HEK293 (cell line): ENCODE data around the gene CDC25C.

Experiments used
- CTCF ChIA-PET: fragments of 350-600 bp; formaldehyde crosslinking; extraction: SDS; loops from one replicate; lab custom pipeline; 2021; ENCODE audit warnings: antibody characterized with exemption; lab: Yijun Ruan, JAX
- POLR2A ChIA-PET: fragments of 300-600 bp; formaldehyde crosslinking; extraction: SDS; loops from one replicate; lab custom pipeline; 2020; ENCODE audit warnings: antibody characterized with exemption, inconsistent platforms; lab: Yijun Ruan, JAX
- H3K27ac ChIP-seq: fragments of 200-500 bp; sonication (Bioruptor generic); 2 replicates; pipeline ENCODE4 v1.5.1; 2014; ENCODE audit warnings: low read depth, low read length, control low read depth, inconsistent platforms; ENCODE audit errors: extremely low read depth
- H3K36me3 ChIP-seq, 2 experiments: fragments of 200-500 bp in 1 of 2; sonication (Bioruptor generic) in 1 of 2; 1 replicate in 1 of 2; 2 replicates in 1 of 2; pipeline ENCODE4 v1.5.1; 2014 to 2017; ENCODE audit warnings: inconsistent platforms in 2 of 2, low read length in 2 of 2; ENCODE audit not compliant: control insufficient read depth in 2 of 2, insufficient read depth in 1 of 2
- H3K4me1 ChIP-seq: fragments of 200-500 bp; sonication (Bioruptor generic); 2 replicates; pipeline ENCODE4 v1.5.1; 2014; ENCODE audit warnings: mild to moderate bottlenecking, low read length, inconsistent platforms; ENCODE audit not compliant: control insufficient read depth, insufficient read depth
- H3K4me3 ChIP-seq: 2 replicates; pipeline ENCODE4 v1.5.1; 2011; ENCODE audit warnings: low read depth, mild to moderate bottlenecking, control low read depth, low read length, moderate library complexity
- H3K9me3 ChIP-seq: fragments of 200-500 bp; sonication (Bioruptor generic); 2 replicates; pipeline ENCODE4 v1.5.1; 2014; ENCODE audit warnings: low read depth, low read length, inconsistent platforms; ENCODE audit not compliant: control insufficient read depth, insufficient read depth
- ATF2 ChIP-seq: fragments of 450-650 bp; formaldehyde crosslinking; IDR thresholded peaks from 2 replicates; pipeline ENCODE4 v1.5.1; 2016; ENCODE audit warnings: missing biosample characterization, missing genetic modification characterization, low read depth
- BCL11A ChIP-seq: fragments of 450-650 bp; formaldehyde crosslinking; IDR thresholded peaks from 2 replicates; pipeline ENCODE4 v1.5.1; 2016; ENCODE audit warnings: low read depth, missing biosample characterization, missing genetic modification characterization
- GLIS1 ChIP-seq: fragments of 450-650 bp; formaldehyde crosslinking; IDR thresholded peaks from 2 replicates; pipeline ENCODE4 v1.5.1; 2016; ENCODE audit warnings: missing biosample characterization, missing genetic modification characterization
- HIC1 ChIP-seq: fragments of 450-650 bp; formaldehyde crosslinking; IDR thresholded peaks from 2 replicates; pipeline ENCODE4 v1.5.1; 2016; ENCODE audit warnings: missing biosample characterization, missing genetic modification characterization
- HOXA7 ChIP-seq: sonication (generic); formaldehyde crosslinking; IDR thresholded peaks from 2 replicates; pipeline ENCODE4 v1.8.1; 2022; ENCODE audit warnings: missing genetic modification reagents, borderline replicate concordance
- PBX3 ChIP-seq: sonication (generic); formaldehyde crosslinking; IDR thresholded peaks from 2 replicates; pipeline ENCODE4 v1.8.1; 2022; ENCODE audit warnings: mild to moderate bottlenecking, moderate library complexity, missing genetic modification reagents
- PRDM10 ChIP-seq: fragments of 450-650 bp; formaldehyde crosslinking; IDR thresholded peaks from 2 replicates; pipeline ENCODE4 v1.5.1; 2016; ENCODE audit warnings: missing biosample characterization, missing genetic modification characterization
- PRDM6 ChIP-seq: fragments of 450-650 bp; formaldehyde crosslinking; IDR thresholded peaks from 2 replicates; pipeline ENCODE4 v1.5.1; 2017; ENCODE audit warnings: missing biosample characterization, missing genetic modification characterization
- SCRT2 ChIP-seq: fragments of 450-650 bp; formaldehyde crosslinking; IDR thresholded peaks from 2 replicates; pipeline ENCODE4 v1.5.1; 2016; ENCODE audit warnings: missing biosample characterization, missing genetic modification characterization
- ZFP69B ChIP-seq: fragments of 450-650 bp; formaldehyde crosslinking; IDR thresholded peaks from 2 replicates; pipeline ENCODE4 v1.5.1; 2016; ENCODE audit warnings: missing biosample characterization, missing genetic modification characterization
- ZNF10 ChIP-seq: fragments of 450-650 bp; formaldehyde crosslinking; IDR thresholded peaks from 2 replicates; pipeline ENCODE4 v1.5.1; 2017; ENCODE audit warnings: missing biosample characterization, missing genetic modification characterization
- ZNF175 ChIP-seq: fragments of 450-650 bp; formaldehyde crosslinking; IDR thresholded peaks from 2 replicates; pipeline ENCODE4 v1.5.1; 2016; ENCODE audit warnings: missing biosample characterization, missing genetic modification characterization
- ZNF37A ChIP-seq: fragments of 450-650 bp; IDR thresholded peaks from 2 replicates; pipeline ENCODE4 v1.5.1; 2018; ENCODE audit warnings: missing biosample characterization, missing genetic modification characterization
- ZNF423 ChIP-seq: fragments of 450-650 bp; formaldehyde crosslinking; IDR thresholded peaks from 2 replicates; pipeline ENCODE4 v1.5.1; 2016; ENCODE audit warnings: missing biosample characterization, missing genetic modification characterization
- ZNF513 ChIP-seq: fragments of 450-650 bp; IDR thresholded peaks from 2 replicates; pipeline ENCODE4 v1.5.1; 2018; ENCODE audit warnings: missing biosample characterization, missing genetic modification characterization
- ZNF600 ChIP-seq: fragments of 450-650 bp; formaldehyde crosslinking; IDR thresholded peaks from 2 replicates; pipeline ENCODE4 v1.5.1; 2016; ENCODE audit warnings: missing biosample characterization, missing genetic modification characterization
- ZNF658 ChIP-seq: fragments of 450-650 bp; formaldehyde crosslinking; IDR thresholded peaks from 2 replicates; pipeline ENCODE4; 2016; ENCODE audit warnings: missing biosample characterization, missing genetic modification characterization
- ZNF664 ChIP-seq: fragments of 450-650 bp; formaldehyde crosslinking; IDR thresholded peaks from 2 replicates; pipeline ENCODE4 v1.5.1; 2016; ENCODE audit warnings: missing biosample characterization, missing genetic modification characterization

The CDC25C gene

GRCh38 chr5:138371454-138371853, 39.9 kb upstream of the CDC25C start:
- Histone ChIP-seq H3K4me3 (no peak overlapping the region), H3K27ac (no peak overlapping the region), H3K4me1 (peaks cover 19% of the 10 kb centered on the region), H3K36me3 (peaks cover 8 to 22% of the 10 kb centered on the region in 2 experiments), H3K9me3 (no peaks in the 10 kb centered on the region)
- TF ChIP-seq SCRT2 (tag by site-specific recombination) (no peak), ZNF664 (tag by site-specific recombination) (no peak)
- POLR2A ChIA-PET, result interaction anchor here (0.6 to 2.1 kb wide), 2 partner anchors 167 to 192 kb away, joined by 5 to 6 read pairs; partner anchors contain the start of gene KIF20A
- CTCF ChIA-PET, result interaction anchor here (0.6 to 7.6 kb wide), 4 partner anchors 18 to 149 kb away, joined by 3 to 94 read pairs (median 6); partner anchors contain the start of gene KDM3B

GRCh38 chr5:138370537-138370936, 38.9 kb upstream of the CDC25C start:
- no peak for TF ChIP-seq ZNF175 (tag by site-specific recombination)
- TF ChIP-seq ATF2 (tag by site-specific recombination), result peak; percentile 33; the same call in 1 of the 2 replicates
- 0 out of 2 replicates have a peak, but pooled peaks have one; percentile 28 for TF ChIP-seq HIC1 (tag by site-specific recombination)
- TF ChIP-seq ZNF423 (tag by site-specific recombination), result no peak
- peak; percentile 18; the same call in 1 of the 2 replicates for TF ChIP-seq ZNF600 (tag by site-specific recombination)
- TF ChIP-seq GLIS1, result no peak
- TF ChIP-seq PRDM6 (tag by site-specific recombination), result no peak
- no peak for TF ChIP-seq BCL11A (tag by site-specific recombination)
- Histone ChIP-seq H3K9me3 (no peaks in the 10 kb centered on the region), H3K4me1 (peaks cover 19% of the 10 kb centered on the region), H3K36me3 (peaks cover 8 to 17% of the 10 kb centered on the region in 2 experiments), H3K4me3 (no peak overlapping the region), H3K27ac (no peak overlapping the region)
- CTCF ChIA-PET, result interaction anchor here (0.6 to 7.6 kb wide), 5 partner anchors 17 to 161 kb away, joined by 3 to 94 read pairs (median 3); partner anchors contain the start of genes CDC25C and KDM3B
- POLR2A ChIA-PET, result interaction anchor here (1.8 kb wide), 1 partner anchor 33 kb away, joined by 7 read pairs; the partner anchor contains the start of gene FAM53C

- POLR2A ChIA-PET, result interaction anchor here (1.3 to 1.8 kb wide), 3 partner anchors 16 to 38 kb away, joined by 4 to 7 read pairs (median 5); partner anchors contain the start of genes CDC25C and FAM53C
- Histone ChIP-seq H3K36me3 (peaks cover 4 to 13% of the 10 kb centered on the region in 2 experiments), H3K27ac (no peak overlapping the region), H3K9me3 (no peaks in the 10 kb centered on the region), H3K4me3 (no peak overlapping the region), H3K4me1 (peaks cover 20% of the 10 kb centered on the region)
- CTCF ChIA-PET, result interaction anchor here (0.6 to 7.6 kb wide), 4 partner anchors 8 to 161 kb away, joined by 3 to 94 read pairs (median 3); partner anchors contain the start of genes CDC25C and KDM3B
- TF ChIP-seq ZNF658 (tag by site-specific recombination) (no peak), PRDM10 (no peak), ZFP69B (no peak), PBX3 (no peak), ZNF37A (tag by site-specific recombination) (no peak), ZNF10 (tag by site-specific recombination) (no peak), ZNF513 (tag by site-specific recombination) (no peak), HOXA7 (CRISPR knock-in tag) (no peak)
Observed at GRCh38 chr5:138369706-138370105, 38.1 kb upstream of the CDC25C start.
